ENCODE results near the gene SERPIND1.
"Not testable (repeated sequence)": the region's sequence is repeated elsewhere in the genome, so short reads cannot be mapped to it uniquely, and the experiment has no call there.

SERPIND1 gene, protein sequence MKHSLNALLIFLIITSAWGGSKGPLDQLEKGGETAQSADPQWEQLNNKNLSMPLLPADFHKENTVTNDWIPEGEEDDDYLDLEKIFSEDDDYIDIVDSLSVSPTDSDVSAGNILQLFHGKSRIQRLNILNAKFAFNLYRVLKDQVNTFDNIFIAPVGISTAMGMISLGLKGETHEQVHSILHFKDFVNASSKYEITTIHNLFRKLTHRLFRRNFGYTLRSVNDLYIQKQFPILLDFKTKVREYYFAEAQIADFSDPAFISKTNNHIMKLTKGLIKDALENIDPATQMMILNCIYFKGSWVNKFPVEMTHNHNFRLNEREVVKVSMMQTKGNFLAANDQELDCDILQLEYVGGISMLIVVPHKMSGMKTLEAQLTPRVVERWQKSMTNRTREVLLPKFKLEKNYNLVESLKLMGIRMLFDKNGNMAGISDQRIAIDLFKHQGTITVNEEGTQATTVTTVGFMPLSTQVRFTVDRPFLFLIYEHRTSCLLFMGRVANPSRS

DNA sequence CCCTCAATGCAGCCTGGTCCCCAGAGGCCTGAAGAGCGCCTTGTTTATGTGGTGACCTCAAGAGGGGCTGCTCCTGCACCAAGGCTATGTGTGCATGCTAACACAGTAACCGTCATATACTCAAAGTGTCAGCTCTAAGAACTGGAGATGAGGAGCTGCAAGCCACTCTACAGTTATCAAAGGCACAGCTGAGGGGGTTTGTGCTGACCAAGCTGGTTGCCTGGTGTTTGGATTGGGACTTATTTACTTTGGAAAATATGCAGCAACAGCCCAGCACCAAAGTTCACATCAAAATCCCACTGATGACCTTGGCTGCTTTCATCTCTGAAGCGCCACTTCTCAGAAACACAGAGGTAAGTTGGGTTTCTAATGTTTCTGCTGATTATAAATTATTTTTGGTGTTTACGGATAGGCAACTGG lies at the start of gene SERPIND1:
TSS of gene SERPIND1 (plus strand) at position 321 of the 420 bp plus-strand sequence. CDS start 5,200 bp downstream, outside the sequence.
- DNase-seq (ENCODE audit: low spot score) = no peak

DNA sequence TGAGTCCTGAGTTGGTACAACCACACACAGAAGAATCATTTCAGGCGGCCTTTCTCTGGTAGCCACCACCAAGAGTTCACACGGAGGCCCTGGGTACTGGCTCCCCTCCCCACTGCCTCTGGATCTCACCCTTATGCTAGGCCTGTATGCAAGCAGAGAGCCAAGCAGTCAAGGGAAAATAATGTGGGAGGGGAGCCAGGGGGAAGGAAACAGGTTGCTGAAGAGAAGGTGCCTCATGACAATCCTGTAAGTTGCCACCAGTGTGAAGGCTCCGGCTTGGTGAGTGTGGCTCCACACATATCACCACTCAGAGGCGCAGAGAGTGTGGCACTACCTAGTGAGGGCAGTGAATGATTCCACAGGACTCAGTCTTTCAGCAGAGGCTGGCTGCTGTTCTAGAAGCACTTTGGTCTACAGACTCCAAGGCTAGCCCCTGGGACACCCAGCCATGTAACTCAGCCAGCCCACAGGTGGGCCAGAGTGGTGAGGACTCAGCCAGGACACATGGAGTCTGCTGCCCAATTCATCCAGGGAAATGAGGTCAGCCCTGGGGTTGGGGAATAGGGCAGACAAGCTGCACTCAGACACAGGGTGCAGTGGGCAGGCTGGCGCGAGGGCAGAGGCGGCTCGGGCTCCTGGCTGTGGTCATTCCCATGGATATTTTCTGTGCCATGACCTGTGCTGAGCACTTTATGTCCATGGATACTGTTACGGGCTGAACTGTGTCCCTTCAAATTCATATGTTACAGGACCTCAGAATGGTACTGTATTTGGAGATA lies 49.0 kb upstream of the SERPIND1 start:
- no peak for DNase-seq (ENCODE audit: low spot score)

DNA sequence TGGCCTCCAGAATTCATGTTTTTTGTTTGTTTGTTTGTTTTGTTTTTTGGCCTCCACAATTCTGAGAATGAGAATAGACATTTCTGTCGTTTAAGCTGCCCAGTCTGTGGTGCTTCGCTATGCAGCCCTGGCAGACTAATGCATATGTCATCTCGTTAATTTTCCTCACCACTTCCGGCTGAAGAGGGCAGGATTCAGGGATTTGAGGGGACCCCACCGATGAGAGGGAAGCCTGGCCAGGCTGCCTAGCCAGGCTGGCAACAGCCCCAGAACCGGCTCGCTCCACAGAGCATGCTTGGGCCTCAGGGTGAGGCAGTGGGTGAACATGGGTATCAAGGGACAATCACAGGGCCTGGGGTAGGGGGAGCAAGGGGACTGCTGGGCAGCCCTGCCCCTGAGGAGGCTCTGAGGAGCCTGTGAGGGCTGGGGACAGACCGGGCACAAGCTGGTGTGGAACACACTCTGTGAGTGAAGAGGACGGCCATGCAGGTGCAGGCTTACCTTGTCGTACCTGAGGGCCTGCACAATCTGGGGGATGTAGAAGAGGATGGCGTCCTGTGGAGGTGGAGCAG lies 47.8 kb upstream of the SERPIND1 start:
- DNase-seq (ENCODE audit: low spot score) = no peak

DNA sequence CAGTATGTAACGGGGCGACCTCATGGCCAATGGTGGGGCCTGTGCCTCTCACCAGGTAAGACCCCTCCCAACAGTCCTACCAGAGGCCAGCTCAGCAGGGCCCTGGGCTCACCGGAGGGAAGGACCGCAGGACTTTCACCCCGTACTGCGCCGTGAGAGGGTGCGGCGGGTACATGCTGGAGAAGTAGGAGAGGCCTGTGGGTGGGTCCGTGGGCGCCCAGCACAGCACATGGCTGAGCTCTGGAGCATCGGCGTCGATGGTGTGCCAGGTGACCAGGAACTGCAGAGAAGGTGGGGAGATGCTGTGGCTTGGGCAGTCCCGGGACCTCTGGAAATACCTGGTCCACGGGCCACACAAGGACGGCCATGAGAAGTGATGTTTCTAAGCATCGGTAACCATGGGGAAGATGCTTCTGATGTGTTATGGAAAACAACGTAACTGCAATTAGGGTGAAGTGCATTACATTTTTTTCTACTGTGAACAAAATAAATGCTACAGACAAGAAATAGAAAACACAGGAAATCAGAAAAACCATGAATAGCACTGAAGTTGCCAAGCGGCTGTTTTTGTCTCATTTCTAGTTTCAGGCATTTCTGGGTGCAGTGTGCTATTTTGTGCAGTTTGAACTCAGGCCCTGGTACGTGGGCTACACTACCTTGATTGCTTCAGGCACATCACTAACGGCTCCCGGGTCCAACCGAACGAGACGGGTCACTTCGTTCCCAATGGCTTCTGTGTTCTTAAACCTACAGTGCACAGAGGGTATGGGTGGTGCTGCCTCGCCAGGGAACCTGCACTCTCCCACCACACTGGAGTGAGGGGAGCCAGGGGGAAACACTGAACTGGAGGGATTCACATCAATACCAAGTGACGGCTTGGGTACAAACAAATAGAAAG lies 46.5 kb upstream of the SERPIND1 start:
- no peak for DNase-seq (ENCODE audit: low spot score)

DNA sequence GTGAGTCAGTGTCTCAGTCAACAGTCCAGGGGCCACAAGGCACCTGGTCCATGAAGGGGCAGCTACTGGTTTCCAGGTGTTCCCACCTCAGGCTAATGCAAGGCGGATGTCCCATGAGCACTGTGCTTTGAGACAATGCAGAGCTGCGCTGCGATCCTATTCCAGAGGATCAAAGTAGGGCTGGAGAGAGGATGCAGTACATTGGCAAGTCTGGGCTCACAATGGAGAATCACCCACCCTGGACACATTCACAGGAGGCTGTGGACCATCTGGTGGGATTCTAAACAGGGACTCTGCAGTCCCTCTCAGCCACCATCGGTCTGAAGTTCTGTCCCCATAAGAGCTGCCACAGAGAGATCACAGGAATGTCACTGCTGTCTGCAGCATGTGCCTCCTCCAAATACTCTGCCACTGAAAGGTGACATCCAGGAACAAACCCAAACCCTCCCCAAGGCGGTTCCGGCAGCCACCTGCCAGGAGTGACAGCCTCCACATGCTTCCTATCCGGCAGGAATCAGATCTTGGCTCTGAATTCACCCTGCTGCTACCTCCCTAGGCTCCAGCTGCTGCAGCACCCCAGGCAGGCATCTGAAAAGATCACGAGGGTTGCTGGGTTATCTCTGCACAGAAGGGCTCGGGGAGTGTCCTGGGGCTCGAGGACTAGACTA lies 45.3 kb upstream of the SERPIND1 start:
- no peak for DNase-seq (ENCODE audit: low spot score)

DNA sequence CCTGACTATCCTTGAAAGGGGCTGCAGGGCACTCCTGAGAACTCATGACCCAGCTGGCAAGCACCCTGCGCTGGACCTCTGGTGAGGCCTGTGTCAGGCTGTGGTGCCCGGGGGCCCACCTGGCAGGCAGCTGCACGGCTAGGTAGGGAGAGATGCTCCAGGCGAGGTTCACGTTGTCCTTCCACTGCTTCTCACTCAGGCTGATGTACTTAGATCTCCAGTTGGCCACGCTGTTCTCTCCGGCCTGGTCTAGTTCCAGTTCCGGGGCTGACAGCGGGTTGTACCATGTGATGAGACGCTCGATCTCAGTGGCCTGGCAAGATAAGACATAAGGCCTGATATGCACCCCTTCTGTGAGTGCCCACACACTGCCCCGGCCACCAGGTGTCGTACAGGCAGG lies 44.7 kb upstream of the SERPIND1 start:
- no peak for DNase-seq (ENCODE audit: low spot score)

DNA sequence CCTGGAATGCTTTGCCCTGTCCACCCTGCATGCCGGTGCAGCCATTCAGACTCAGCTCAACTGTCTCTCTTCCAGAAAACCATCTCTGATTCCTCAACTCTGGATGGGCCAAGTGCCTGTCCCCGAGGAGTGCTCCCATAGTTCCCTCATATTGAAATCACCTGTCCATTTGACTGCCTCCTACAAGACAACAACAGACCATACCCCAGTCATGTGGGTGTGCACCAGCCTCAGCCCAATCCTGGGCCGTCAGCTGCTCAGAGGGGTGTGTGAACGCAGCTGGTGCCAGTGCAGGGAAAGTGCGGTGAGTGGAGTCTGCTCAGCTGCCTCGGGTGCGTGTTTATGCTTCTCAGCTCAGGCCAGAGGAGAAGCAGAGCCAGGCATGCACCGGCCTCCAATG lies 41.5 kb upstream of the SERPIND1 start:
- DNase-seq (ENCODE audit: low spot score) = not testable (repeated sequence)

DNA sequence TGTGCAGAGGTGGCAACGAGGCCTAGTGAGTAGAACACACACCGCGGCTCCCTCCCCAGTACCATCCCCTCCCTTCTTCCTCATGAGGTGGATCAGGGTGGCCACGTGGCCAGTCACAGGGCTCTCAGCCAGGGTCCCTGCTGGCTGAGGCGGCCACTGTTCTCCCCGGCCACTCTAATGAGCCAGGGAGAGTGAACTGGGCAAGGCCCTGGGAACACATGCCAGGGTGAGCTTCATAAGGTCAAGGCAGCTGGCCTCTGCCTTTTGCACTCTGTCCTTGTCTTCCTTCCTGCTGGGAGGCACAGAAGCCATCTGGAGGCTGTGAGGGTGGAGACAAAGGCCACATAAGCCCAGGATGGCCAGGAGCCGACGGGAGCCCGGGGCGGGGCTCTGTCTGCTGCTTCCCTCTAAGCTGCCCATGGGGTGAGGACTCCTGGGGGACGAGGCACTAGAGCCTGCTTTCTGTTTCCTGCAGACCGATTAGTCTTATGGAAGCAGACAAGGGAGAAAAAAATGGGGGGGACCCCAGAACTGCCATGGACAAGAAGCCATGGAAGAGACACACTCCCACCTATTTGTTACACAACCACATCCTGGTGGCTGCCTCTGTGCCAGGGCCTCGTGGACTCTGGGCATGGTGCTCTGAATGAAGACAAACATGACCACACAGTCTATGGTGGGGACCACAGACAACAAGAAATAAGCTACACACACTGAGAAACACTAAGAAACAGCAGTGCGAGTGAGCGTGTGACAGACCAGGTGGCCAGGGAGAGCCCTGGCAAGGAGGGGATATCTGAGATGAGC lies 38.4 kb upstream of the SERPIND1 start:
- not testable (repeated sequence) for DNase-seq (ENCODE audit: low spot score)

DNA sequence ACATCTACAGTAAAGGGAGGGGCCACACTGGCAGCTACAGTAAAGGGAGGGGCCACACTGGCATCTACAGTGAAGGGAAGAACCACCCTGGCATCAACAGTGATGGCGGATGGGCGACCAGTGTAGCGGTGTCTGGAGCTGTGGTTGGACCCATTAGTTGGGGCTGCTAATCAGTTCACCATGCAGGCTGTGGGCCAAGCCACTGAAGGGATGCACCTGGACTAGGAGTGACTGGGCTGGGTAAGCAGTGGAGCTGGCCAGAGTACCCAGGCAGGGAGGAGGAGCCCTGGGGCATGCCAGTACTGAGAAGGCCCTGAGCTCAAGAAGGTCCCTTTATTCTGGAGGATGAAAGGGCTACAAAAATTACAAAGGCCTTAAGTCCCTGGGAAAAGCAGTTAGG lies 37.0 kb upstream of the SERPIND1 start:
- not testable (repeated sequence) for DNase-seq (ENCODE audit: low spot score)

DNA sequence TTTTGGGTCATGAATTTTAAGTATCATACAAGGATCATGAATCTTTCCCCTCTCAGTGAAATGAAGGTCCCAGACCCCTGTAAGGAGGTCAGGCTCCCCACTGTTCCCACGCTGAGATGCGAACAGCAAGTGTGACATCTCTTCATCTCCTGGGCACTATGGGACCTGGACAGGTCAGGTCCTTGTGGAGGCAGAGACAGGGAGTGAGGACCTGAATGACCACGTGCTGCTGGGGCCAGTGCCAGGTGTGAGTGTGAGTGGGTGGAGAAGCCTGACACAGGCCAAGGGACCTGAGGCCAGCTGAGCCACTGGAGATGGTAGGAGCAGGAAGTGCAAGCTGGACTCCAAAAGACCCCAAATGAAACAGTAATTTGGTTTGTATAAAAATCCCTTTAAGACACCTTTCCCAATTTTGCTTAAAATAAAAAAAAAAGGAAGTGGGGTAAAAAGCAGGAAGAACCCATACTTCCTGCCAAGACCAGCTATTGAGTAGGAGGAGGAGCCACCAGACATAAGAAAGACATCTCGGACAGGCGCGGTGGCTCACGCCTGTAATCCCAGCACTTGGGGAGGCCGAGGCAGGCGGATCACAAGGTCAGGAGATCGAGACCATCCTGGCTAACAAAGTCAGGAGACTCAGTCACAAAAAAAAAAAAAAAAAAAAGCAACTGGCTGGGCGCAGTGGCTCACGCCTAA lies 35.4 kb upstream of the SERPIND1 start:
- DNase-seq (ENCODE audit: low spot score) = no peak

DNA sequence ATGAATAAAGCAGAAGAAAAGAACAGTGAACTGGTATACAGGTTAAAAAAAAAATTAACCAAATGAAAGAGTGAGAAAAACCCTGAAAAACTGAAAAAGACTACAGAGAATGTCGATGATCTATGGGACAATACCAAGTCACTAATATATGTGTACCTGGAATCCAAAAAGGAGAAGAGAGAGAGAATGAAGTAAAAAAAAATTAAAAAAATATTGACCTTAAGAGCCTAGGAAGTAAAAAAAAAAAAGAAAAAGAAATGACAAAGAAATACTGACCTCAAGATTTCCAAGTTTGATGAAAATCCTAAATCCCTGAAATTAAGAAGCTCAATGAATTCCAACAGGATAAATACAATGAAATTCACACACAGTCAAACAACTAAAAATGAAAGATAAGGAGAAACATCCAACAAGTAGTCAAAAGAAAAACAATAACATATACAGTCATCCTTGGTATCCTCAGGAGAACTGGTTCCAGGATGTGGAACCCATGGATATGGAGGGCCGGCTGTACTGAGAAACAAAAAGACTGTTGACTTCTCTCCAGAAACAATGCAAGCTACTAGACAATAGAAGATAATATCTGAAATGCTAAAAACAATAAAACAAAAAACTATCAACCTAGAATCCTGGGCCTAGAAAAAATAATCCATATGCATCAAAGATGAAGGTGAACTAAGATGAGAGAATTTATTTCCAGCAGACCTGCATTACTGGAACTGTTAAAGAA lies 33.5 kb upstream of the SERPIND1 start:
- DNase-seq (ENCODE audit: low spot score) = no peak

DNA sequence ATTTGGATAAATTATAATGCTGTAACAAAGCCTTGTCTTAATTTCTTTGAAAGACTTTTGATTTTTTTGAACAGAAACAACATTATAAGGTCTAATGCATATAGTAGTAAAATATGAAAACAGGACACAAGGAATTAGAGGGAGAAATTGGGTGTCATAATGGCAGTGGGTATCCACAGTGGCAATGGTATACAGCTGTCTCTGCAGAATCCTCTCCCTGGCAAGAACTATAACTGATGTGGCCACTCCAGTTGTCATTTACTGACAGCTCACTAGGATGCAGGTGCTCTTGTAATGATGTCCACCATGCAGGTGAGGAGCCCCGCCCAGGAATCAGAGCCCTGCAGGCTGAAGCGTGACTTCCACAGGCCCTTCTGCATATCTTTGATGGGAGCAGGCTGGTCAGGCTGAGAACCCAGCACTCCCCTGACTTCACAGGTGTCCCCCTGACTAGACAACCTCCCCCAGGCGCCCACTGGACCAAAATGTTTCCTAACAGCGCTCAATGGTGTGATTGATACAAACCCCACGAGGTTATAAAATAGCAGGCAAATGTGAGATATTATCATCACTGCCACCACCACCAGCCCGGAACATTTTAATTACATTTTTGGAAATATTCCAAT lies 32.8 kb upstream of the SERPIND1 start:
- no peak for DNase-seq (ENCODE audit: low spot score)

DNA sequence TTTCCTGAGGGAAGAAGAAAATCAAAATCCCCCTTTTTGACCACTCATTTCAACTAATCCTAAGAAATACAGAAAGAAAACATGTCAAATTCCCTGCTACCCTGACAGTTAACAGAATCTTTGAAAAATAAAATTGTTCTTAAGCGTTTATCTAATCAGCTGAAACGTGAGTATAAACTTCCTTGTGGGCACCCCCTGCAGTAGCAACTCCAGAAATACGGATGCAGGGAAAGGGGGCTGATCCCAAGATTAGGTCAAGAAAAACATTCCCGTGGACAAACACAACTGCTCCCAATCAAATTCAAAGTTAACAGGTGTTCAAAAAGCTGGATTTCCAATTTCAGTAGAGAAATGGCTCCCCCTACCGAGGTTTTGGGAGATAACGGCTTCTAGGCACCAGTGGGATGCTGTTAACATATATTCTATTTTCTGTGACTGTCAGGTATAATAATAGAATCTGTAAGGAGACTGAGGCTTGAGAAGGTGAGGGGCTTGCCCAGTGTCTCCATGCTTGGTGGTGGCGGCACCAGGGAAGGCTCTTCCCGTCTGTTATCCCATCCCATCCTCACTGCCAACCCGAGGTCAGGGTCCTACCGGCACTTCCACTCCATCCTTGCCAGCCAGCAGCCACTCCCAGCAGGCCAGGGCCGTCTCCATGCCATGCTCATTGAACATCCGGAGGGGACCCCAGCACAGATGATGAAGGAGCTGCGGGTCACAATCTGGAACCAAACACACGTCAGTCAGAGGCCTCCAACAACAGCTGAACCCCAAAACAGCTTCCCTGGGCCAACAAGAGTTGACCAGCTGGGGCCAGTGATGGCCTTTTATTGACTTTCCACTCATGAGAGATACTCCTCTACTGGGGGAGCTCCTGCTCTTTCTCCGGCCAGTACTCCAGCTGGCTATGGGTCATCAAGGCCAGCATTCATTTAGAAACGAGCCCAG lies 32.0 kb upstream of the SERPIND1 start:
- DNase-seq (ENCODE audit: low spot score) = peak; percentile 57

DNA sequence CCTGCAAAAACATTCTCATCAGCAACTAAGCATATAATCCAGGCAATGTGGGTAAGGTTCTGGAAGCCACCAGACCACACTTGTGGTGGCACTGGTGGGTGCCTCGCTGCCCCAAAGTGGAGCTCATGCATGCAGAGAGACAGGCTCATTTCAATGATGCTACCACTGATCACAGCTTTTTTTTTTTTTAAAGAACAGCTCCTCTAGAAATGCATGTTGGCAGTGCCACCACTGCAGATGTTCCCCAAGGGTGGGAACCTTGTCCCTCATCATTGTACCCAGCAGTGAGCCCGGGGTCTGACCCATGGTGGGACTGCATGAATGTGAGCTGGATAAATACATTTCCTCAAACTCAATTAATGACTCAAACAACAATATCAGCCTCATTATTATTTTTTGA lies 31.1 kb upstream of the SERPIND1 start:
- DNase-seq (ENCODE audit: low spot score) = no peak

DNA sequence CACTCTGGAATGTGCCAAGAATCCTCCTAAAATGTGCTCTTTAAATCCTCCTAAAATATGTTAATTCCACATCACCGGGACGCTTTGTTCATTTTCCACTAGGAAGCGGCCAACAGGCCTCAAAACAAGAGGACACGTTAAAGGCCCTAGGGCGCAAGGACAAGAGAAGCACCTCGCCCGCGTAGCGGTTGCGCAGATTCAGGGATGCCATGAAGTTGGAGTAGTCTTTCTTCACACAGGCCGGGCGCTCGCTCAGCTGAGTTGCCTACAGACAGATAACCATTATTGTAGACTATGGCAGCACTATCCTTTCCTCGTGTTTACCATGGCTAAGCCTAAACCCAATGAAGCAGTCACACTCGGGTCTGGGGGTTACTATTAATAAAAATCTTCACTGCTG lies 29.5 kb upstream of the SERPIND1 start:
- DNase-seq (ENCODE audit: low spot score) = no peak

DNA sequence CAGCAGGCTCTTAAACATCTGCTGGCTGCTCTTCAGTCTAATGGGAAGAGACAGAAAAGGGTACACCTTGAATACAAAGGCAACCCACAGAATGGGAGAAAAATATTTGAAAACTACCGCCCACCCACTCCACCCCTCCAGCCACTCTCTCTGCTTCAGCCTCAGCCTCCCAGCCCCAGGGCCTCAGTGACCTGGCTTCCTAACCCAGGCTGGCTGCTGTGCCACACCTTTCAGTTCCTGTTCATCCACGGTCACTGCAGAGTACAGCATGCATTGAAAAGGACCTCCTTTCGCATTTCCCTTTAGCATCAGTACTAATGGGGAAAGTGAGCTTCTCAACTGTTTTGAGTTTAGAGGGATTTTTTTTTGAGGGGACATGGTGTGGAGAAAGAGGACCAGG lies 28.8 kb upstream of the SERPIND1 start:
- DNase-seq (ENCODE audit: low spot score) = no peak
